RWPE2 (cell line): ENCODE data around the gene SLC18A2.
A peak's percentile ranks its signal among the peaks of the same experiment; 100 is the strongest.

Experiments used
- ATAC-seq: fragments of 200-7000 bp; cut with Tn5 transposase; 3 replicates; pipeline ENCODE4 v1.9.1; 2021; ENCODE audit warnings: low read depth
- DNase-seq: peaks from one replicate; pipeline ENCODE4 v3.0.0-alpha.2; 2020; ENCODE audit warnings: low spot score
- H3K27ac ChIP-seq: fragments of 450-650 bp; 2 replicates; pipeline ENCODE4 v1.5.1; 2017; ENCODE audit warnings: mild to moderate bottlenecking; ENCODE audit not compliant: poor library complexity, severe bottlenecking
- H3K27me3 ChIP-seq: fragments of 250-450 bp; sonication (Bioruptor Pico); 2 replicates; pipeline ENCODE4 v1.5.1; 2021; ENCODE audit warnings: mild to moderate bottlenecking, moderate library complexity; ENCODE audit not compliant: insufficient read depth, poor library complexity, severe bottlenecking
- H3K36me3 ChIP-seq: fragments of 250-450 bp; sonication (Bioruptor Pico); 2 replicates; pipeline ENCODE4 v1.5.1; 2020; ENCODE audit warnings: low read depth, mild to moderate bottlenecking, moderate library complexity
- H3K4me1 ChIP-seq: fragments of 250-450 bp; sonication (Bioruptor Pico); 2 replicates; pipeline ENCODE4 v1.5.1; 2021; ENCODE audit warnings: mild to moderate bottlenecking, moderate library complexity; ENCODE audit not compliant: insufficient read depth, poor library complexity, severe bottlenecking
- H3K4me3 ChIP-seq: fragments of 250-450 bp; sonication (Bioruptor Pico); 2 replicates; pipeline ENCODE4 v1.5.1; 2021; ENCODE audit warnings: mild to moderate bottlenecking, moderate library complexity; ENCODE audit not compliant: severe bottlenecking
- H3K9me3 ChIP-seq: fragments of 250-450 bp; sonication (Bioruptor Pico); 2 replicates; pipeline ENCODE4 v1.5.1; 2021; ENCODE audit warnings: mild to moderate bottlenecking, moderate library complexity; ENCODE audit not compliant: severe bottlenecking
- CTCF ChIP-seq: fragments of 450-650 bp; IDR thresholded peaks from one replicate; pipeline ENCODE4 v1.5.1; 2017; ENCODE audit warnings: mild to moderate bottlenecking, moderate library complexity; ENCODE audit not compliant: poor library complexity, severe bottlenecking

Gene SLC18A2

GRCh38 chr10:117217196-117217761, 23.6 kb upstream of the SLC18A2 start:
- H3K27me3 ChIP-seq = no peaks in the 10 kb centered on the region
- no peak for DNase-seq

GRCh38 chr10:117218654-117219053, 22.3 kb upstream of the SLC18A2 start:
- no peak for DNase-seq
- no peaks in the 10 kb centered on the region for H3K4me1 ChIP-seq

More at GRCh38 chr10:117217196-117217761, 23.6 kb upstream of the SLC18A2 start:
- no peaks in the 10 kb centered on the region for H3K36me3 ChIP-seq
- no peaks in the 10 kb centered on the region for H3K4me1 ChIP-seq
- H3K9me3 ChIP-seq = peaks cover 1% of the 10 kb centered on the region
- no peak for TF ChIP-seq CTCF
- peak overlapping the region; percentile 32 for H3K4me3 ChIP-seq
- no peak overlapping the region for H3K27ac ChIP-seq
- ATAC-seq = 0 out of 3 replicates have a peak, but pooled peaks have one; percentile 2

GRCh38 chr10:117221156-117221711, 19.7 kb upstream of the SLC18A2 start:
- Histone ChIP-seq H3K4me3 (no peak overlapping the region), H3K9me3 (no peaks in the 10 kb centered on the region), H3K27ac (no peak overlapping the region), H3K36me3 (no peaks in the 10 kb centered on the region), H3K27me3 (no peaks in the 10 kb centered on the region), H3K4me1 (no peaks in the 10 kb centered on the region)
- DNase-seq = no peak
- ATAC-seq = peak; percentile 70
- TF ChIP-seq CTCF = no peak

More at GRCh38 chr10:117218654-117219053, 22.3 kb upstream of the SLC18A2 start:
- H3K27ac ChIP-seq = no peak overlapping the region
- no peak for ATAC-seq
- no peak overlapping the region for H3K4me3 ChIP-seq
- no peak for TF ChIP-seq CTCF
- no peaks in the 10 kb centered on the region for H3K9me3 ChIP-seq
- H3K27me3 ChIP-seq = no peaks in the 10 kb centered on the region
- H3K36me3 ChIP-seq = no peaks in the 10 kb centered on the region

- Histone ChIP-seq H3K36me3 (no peaks in the 10 kb centered on the region), H3K9me3 (no peaks in the 10 kb centered on the region), H3K27me3 (no peaks in the 10 kb centered on the region), H3K27ac (no peak overlapping the region), H3K4me3 (no peak overlapping the region), H3K4me1 (no peaks in the 10 kb centered on the region)
- DNase-seq (no peak), ATAC-seq (no peak)
- no peak for TF ChIP-seq CTCF
Measured at GRCh38 chr10:117222552-117222951, 18.4 kb upstream of the SLC18A2 start.
